ENCODE data around the gene TNFRSF12A.

The TNFRSF12A gene

DNA sequence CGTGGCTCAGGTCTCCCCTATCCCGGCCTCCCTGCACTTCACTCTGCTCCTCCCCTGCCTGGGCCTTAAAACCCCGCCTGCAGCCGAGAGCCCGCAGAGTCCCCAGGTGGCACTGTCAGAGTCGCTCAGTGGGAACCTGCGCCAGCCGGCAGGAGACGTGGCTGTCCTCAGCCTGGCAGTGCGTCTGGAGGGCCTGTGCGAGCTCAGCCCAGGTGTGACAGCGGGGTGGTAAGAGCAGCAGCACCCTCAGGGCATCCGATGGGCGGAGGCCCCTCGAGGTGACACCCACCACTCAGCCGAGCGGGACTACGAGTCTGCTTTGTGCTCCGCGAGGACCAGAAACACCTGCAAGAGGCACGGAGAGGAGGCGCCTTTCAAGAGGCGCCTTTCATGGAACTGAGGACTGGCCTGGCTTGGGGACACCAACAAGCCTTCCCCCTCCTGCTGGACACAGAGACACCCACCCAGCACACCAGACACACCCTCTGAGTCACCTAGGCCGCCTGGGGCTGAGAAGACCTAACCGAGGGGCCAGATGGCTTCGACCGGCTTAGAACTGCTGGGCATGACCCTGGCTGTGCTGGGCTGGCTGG, 7.2 kb upstream of the TNFRSF12A start, which contains the start of gene CLDN9:
Gene CLDN9, plus strand, starts transcription at position 96 of the 593 bp plus-strand sequence. Its CDS starts 440 bp downstream, at position 536.
- DNase-seq, result no peak

DNA sequence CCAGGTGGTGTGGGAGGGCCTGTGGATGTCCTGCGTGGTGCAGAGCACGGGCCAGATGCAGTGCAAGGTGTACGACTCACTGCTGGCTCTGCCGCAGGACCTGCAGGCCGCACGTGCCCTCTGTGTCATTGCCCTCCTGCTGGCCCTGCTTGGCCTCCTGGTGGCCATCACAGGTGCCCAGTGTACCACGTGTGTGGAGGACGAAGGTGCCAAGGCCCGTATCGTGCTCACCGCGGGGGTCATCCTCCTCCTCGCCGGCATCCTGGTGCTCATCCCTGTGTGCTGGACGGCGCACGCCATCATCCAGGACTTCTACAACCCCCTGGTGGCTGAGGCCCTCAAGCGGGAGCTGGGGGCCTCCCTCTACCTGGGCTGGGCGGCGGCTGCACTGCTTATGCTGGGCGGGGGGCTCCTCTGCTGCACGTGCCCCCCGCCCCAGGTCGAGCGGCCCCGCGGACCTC, 6.6 kb upstream of the TNFRSF12A start:
- no peak for DNase-seq

DNA sequence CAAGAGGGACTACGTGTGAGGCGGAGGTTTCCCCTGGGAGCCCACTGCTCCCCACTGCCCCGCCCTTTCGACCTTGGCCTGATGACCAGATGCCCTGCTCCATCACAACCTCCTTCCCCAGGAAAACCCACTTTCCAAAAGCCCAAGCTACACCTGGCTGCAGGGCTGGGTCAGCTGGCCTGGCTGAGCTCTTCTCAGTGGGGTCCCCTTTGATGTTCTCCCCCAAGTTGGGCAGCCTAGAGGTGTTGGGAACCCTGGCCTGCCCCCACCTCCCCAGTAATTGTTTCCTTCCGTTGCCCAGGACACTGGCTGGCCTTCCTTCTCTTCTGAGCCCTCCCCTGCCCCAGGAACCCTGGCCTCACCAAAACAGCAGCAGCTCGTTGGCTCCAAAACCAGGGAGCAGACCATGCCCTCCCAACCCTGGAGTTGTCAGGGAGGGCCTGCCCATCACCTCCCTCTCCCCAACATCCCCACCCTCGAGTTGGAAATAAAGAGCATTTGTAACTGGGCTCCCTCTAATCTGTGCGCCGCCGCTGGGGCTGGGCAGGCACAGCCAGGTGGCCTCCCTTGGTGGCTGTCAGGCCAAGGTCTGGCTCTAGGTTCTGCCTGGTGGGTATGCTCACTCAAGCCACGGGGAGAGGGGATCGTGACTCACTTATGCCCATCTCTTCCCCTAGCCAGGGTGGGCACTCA, 6.0 kb upstream of the TNFRSF12A start:
- no peak for DNase-seq

DNA sequence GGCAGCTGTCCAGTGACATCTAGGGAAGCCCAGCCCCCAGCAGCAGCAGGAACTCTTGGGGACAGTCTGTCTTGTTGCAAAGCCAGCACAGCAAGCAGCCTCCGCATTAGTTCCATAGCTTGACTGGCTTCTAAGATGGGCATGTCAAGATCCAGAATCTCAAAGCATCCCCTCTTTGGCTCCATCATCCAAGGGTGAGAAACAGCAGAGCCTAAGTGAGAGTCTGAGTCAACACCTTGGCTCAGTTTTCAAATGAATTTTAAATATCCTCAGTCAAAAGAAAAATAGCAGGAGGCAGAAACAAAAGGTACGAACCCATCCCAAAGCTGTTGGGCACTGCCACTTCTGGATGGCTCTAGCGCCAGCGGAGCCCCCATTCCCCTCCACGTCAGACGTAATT, 5.2 kb upstream of the TNFRSF12A start:
- DNase-seq, result no peak

DNA sequence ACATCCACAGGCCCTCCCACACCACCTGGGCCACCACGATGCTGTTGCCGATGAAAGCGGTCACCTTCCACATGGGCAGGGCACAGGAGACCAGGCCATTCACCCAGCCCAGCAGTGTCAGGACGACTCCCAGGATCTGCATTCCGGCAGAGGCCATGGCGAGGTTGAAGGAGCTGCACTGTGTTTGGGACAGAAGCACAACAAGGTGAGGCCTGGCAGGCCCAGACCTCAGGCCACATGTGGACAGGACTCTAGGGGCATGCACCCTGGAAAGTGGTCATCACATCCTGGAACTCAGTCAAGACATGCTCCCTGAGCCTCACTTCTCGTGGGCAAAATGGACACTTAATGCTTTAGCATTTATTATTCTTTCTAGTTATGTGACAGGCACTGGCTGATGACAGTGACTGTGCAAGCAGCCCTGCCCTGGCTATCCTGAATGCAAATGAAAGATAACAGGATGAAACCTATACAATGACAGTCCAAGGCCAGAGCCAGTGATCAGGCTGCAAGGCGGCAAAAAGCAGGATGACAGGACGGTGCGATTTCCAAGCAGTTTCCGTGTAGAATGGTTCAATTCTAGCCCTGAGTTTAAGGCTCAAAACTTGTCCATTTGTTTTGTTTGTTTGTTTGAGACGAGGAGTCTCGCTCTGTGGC, 4.2 kb upstream of the TNFRSF12A start:
- no peak for DNase-seq

DNA sequence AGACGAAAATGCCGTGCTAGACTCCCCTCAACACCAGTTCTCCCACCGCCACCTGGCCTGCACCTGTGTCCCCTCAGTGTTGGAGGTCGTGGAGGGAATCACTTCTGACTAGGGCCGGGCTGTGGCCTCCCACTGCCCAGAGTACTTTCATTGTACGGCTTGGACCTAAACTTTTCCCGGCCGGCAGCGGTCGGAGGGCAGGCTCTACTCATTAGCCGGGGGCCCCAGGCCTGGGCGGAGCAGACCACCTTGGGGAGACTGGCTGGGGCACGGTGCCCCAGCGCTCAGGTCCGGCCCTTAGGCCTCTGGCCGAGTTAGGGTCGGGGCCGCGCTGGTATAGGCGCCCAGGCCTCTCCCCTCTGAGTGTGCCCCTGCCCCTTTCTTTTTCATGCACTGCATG, 2.8 kb upstream of the TNFRSF12A start:
- no peak for DNase-seq

DNA sequence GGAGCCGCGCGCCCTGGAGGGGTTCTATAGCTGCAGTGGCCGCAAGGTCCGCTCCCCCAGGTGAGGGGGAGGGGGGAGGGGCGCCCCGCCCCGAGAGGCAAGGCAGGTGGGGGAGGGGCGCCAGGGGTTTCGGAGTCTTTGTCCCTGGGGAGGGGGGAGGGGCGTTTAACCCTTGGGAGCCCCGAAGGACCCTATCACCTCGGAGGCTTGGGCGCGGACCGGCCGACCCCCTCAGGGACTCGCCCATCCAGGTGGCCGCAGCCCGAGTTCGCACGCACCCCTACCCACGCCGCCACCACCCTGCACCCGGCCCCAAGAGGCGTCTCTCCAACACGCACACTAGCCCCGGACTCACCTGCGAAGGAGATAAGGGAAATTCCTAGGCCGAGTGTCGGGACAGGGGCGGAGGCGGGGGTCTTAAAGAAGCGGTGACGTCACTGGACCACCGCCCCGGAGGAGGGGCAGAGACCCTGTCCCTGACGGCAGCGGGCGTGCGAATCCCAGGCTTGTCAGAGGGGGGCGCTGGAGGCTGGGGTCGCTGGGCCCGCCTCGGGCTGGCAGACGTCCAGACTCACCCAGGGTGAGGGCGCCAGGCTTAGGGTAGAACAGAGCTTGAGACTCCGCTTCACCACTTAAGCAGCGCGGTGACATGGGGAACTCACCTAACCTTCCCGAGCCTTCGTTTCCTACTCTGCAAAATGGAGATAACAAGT, 2.2 kb upstream of the TNFRSF12A start, which contains the start of gene CLDN6:
Gene CLDN6, minus strand, starts transcription at position 390 of the 713 bp plus-strand sequence. CDS start 2,162 bp downstream, outside the sequence.
- DNase-seq, result no peak

DNA sequence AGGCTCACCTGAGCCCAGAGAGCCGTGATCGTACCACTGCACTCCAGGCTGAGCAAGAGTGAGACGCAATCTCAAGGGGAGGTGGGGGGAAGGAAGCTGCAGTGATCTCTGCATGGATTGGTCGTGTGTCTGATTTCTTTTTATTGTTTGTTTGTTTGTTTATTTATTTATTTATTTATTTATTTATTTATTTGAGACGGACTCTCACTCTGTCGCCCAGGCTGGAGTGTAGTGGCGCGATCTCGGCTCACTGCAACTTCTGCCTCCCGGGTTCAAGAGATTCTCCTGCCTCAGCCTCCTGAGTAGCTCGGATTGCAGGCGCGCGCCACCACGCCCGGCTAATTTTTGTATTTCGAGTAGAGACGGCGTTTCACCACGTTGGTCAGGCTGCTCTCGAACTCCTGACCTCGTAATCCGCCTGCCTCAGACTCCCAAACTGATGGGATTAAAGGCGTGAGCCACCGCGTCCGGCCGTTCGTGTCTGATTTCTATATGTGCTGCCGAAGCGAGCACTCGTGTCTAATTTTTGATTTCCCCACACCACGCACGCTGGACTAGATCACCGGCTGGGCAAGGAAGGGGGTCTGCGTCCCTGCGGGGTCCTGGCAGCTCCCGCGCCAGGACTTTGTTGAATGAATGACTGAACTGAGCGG, 448 bp upstream of the TNFRSF12A start:
- DNase-seq, result no peak

DNA sequence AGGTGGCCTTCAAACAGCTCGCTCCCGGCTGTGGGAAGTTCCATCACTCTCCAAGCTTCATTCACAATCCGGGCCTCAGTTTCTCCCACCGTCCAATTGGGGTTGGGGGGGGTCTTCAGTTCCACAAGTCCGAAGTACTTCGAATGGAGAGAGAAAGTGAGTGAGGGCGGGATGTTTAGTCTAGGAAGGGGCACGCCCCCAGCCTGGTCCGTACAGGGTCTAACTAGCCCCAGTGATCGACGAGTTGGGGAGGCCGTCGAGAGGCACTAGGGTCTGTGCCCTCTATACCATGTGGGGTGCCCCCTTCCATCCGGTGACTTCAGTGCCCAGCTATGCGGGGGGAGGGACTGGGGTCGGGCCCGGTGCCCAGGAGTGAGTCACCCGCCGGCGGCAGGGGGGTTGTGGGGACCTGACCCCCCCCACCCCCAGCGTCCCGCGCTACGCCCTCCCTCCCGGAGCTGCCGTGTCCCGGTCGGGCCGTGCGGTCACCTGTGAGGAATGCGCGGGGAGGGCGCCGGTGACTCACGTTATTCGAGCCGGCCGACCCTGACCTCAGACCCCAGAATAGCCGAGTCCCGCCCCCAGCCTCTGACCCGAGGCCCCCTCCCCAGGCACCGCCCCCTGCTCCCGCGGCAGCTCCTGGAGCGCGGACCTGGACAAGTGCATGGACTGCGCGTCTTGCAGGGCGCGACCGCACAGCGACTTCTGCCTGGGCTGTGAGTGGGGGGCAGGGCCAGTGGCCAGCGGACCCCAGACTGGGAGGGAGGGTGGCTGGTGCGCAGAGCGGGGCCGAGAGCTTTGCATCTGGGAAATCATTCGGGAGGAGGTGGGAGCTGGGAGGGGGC, 658 bp downstream of the TNFRSF12A start:
- DNase-seq, result peak in 1 of 2 donors; percentile 24

DNA sequence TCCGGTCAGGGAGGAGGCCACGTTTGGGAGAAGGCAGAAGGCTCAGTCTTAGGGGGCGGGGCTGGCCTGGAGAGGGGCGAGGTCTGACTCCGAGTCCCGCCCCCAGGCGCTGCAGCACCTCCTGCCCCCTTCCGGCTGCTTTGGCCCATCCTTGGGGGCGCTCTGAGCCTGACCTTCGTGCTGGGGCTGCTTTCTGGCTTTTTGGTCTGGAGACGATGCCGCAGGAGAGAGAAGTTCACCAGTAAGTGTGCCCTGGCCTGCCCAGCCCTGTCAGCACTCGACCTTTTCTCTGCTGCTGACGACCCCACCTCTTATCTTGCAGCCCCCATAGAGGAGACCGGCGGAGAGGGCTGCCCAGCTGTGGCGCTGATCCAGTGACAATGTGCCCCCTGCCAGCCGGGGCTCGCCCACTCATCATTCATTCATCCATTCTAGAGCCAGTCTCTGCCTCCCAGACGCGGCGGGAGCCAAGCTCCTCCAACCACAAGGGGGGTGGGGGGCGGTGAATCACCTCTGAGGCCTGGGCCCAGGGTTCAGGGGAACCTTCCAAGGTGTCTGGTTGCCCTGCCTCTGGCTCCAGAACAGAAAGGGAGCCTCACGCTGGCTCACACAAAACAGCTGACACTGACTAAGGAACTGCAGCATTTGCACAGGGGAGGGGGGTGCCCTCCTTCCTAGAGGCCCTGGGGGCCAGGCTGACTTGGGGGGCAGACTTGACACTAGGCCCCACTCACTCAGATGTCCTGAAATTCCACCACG, 1.5 kb downstream of the TNFRSF12A start:
- DNase-seq, result no peak

DNA sequence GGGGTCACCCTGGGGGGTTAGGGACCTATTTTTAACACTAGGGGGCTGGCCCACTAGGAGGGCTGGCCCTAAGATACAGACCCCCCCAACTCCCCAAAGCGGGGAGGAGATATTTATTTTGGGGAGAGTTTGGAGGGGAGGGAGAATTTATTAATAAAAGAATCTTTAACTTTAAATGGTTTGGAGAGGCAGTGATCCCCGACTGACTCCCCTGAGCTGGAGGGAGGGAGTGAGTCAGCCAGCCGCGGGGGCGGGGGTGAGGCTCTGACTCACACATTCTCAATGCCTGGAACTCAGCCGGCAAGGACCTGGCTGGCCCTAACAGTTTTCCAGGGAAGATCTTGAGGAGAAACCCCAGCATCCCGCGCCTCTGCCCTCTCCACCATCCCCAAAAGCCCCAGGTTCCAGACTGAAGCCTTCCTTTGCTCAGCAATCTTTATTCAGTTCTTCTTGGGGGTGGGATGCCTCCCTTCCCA, 2.1 kb downstream of the TNFRSF12A start:
- DNase-seq, result no peak

DNA sequence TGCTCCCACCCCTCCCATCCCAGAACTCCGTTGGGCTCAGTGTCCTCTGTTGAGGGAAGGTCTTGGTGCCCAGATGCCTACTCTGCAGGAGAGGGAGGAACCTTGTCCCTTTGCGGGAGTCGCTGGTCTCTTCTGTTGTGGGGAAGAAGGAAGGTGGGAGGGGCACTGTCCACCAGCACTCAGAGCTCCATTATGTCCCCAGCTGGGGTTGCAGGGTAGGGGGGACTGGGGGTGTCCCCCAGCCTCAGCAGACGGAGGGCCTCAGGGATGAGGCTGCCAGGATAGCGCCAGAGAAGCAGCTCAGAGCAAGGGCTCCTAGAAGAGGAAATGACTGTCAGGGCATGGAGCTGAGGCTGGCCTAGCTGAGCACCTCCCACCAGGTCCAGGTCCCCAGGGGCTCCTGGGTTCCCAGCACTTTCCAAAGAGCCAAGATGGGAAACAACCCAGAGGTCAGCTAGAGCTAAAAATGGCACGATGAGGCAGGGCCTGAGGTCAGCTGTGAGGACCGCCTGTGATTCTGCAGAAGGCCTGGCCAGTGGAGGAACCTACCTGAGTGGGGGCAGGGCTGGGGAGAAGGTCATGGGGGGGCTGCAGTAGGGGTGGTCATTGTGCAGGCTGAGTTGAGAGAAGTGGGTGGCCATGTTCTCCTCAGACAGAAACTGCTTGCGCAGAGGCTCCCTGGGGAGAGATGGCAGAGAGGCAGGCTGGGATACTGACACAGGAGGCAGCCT, 2.7 kb downstream of the TNFRSF12A start:
- no peak for DNase-seq

DNA sequence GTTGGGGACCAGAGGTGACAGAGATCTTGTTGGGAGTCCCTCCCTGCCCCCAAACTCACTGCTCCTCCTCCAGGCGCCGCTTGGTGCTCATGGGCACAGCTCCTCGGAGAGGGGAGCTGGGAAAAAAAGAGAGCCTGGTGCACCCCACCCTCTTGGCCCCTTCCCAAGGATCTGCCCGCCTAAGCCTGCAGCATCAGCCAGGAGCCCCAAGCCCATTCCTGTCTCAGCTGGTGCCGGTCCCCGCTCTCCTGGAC, 3.2 kb downstream of the TNFRSF12A start:
- no peak for DNase-seq

DNA sequence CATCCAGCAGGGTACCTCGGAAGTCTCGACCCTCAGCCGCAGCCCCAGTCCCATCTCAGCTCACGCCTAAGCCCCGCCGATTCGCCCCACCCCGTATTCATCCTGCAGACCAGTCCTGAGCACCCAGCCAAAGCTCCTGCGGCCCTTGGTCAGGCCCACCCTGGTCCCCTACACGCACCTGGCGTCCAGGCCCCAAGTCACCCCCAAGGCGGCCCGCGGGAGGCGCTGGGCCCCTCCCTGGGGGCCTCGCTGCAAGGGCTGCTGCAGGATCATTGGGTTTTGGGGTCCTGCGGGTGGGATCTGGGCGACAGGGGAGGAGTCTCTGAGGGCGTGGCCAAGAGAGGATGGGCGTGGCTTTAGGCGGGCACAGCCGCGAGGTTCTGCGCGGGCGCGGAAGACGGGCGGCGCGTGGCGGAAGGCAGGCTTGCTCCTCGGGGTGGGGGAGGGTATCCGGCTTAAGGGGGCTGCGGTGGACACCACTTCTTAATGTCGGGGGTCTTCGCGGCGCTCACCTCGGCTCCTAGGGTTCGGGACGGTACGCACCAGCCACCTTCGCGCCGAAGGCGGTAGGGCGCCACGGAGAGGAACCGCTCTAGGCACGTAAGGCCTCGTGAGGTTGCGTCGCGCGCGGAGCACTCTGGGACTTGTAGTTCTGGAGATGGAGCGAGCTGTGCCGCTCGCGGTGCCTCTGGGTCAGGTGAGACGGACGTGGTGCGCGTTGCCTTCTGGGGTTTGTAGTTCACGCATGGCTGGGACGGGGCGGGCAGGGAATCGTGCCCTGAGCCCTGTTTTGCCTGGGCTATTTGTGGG, 3.7 kb downstream of the TNFRSF12A start, which contains the start of the genes HCFC1R1 and THOC6:
Gene HCFC1R1, minus strand, starts transcription at position 274 of the 810 bp plus-strand sequence. Its CDS starts 1 bp downstream, at position 273.
Gene THOC6, plus strand, starts transcription at position 367 of the 810 bp plus-strand sequence. Its CDS starts 292 bp downstream, at position 659.
- DNase-seq, result peak; percentile 90 to 94

DNA sequence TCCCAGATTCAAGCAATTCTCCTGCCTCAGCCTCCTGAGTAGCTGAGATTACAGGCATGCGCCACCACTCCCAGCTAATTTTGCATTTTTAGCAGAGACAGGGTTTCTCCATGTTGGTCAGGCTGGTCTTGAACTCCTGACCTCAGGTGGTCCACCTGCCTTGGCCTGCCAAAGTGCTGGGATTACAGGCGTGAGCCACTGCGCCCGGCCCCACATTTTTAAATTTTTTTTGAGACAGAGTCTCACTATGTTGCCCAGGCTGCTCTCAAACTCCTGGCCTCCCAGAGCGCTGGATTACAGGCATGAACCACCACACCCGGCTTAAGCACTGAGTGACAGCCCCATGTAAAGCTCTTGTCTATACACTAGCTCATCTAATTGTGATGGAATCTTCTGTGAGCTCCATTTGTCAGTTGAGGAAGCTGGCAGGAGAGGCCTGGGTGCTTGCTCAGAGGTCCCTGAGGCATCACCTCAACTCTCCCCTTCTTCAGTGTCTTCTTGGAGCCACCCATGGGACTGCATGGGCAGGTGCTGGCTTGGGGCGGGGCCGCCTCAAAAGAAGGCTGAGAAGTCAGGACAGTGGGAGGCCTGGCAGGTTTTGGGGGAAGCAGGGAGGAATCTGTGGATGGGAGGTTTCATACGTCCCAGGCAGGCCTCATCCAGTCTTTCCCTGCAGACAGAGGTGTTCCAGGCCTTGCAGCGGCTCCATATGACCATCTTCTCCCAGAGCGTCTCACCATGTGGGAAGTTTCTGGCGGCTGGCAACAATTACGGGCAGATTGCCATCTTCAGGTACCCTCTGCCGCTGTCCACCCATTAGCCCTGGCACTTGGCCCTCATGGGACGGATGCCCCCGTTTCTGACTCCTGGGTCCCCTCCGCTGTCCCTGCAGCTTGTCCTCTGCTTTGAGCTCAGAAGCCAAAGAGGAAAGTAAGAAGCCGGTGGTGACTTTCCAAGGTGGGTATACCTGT, 5.1 kb downstream of the TNFRSF12A start:
- no peak for DNase-seq

DNA sequence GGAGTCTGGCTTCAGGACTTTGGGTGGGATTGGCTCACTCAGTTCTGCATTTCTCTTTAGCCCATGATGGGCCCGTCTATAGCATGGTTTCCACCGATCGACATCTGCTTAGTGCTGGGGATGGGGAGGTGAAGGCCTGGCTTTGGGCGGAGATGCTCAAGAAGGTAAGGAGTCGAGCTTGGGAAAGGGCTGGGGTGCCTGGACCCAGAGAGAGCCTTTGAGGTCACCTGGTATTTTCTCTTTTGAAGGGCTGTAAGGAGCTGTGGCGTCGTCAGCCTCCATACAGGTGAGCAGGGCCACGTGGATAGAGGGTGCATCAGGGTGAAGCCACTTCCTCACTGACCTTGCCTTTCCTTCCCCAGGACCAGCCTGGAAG, 5.8 kb downstream of the TNFRSF12A start:
- DNase-seq, result no peak

DNA sequence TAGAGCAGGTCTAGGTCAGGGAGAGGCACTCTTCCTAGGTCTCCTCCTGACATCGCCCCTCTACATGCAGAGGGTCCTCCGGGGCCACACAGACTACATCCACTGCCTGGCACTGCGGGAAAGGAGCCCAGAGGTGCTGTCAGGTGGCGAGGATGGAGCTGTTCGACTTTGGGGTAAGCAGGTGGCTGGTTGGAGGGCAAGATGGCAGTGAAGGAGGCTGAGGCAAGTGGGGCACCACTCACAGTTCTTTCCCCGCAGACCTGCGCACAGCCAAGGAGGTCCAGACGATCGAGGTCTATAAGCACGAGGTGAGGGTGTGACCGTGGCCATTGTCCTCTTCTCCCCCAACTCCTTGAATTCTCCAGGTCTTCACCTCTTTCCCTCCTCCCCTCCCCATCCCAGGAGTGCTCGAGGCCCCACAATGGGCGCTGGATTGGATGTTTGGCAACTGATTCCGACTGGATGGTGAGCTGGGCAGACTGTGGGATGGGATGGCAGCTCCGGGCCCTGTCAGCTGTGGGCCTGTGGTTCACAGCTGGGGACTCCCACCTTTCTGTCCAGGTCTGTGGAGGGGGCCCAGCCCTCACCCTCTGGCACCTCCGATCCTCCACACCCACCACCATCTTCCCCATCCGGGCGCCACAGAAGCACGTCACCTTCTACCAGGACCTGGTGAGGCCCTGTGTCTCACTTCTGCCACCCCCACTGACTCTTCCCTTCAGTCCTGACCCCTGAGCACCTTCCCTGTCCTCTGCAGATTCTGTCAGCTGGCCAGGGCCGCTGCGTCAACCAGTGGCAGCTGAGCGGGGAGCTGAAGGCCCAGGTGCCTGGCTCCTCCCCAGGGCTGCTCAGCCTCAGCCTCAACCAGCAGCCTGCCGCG, 6.7 kb downstream of the TNFRSF12A start:
- DNase-seq, result no peak
